ENCODE data around the gene PXDN. TPM values are rescaled to one million over a fixed set of nuclear protein-coding genes. Genes with fewer than 3 reads are reported as not detected.

PXDN gene
- total and polyA plus RNA-seq, 10 of the 15 experiments (the other 5 are each of a cell fraction or from before 2014, with no cell fraction given): 0.12 to 0.69 (median 0.23) TPM; not detected in 5

- H2AFZ ChIP-seq (ENCODE audit: control insufficient read depth, low read depth, low read length): no peak overlapping the region
- no peaks in the 10 kb centered on the region for H3K4me1 ChIP-seq (ENCODE audit: control insufficient read depth, insufficient read depth, low read length)
- POLR2A ChIA-PET: no interaction called here
- SMC1A ChIA-PET (ENCODE audit: uncharacterized antibody, unreplicated experiment): no interaction called here
- CTCF ChIA-PET: no interaction called here
- ATAC-seq (no peak), DNase-seq (ENCODE audit: low read depth, low spot score) (no peak), FAIRE-seq (no peak)
- H4K20me1 ChIP-seq (ENCODE audit: control insufficient read depth, insufficient read depth): no peaks in the 10 kb centered on the region
- no peaks in the 10 kb centered on the region for H3K79me2 ChIP-seq (ENCODE audit: control insufficient read depth, insufficient read depth, low read length)
- BruUV-seq (replicated peaks): no TSS peak
- TF ChIP-seq CBX3 (IDR thresholded peaks at IDR 0.05; ENCODE audit: borderline replicate concordance, low read depth): no peak
- TF ChIP-seq DPF2 (IDR thresholded peaks at IDR 0.05): no peak
- no peak for TF ChIP-seq SREBF2 (IDR thresholded peaks at IDR 0.05; ENCODE audit: low read length)
- no peak for TF ChIP-seq TCF7 (IDR thresholded peaks at IDR 0.05; ENCODE audit: borderline replicate concordance)
- no peak for TF ChIP-seq ASH2L (IDR thresholded peaks at IDR 0.05; ENCODE audit: borderline replicate concordance, low read depth)
- no peak for TF ChIP-seq USF2 (IDR thresholded peaks at IDR 0.05; ENCODE audit: borderline replicate concordance, low read depth, low read length)
- TF ChIP-seq ZNF592 (IDR thresholded peaks at IDR 0.05): no peak
- TF ChIP-seq ZBTB40 (IDR thresholded peaks at IDR 0.05; ENCODE audit: borderline replicate concordance): no peak
- no peak for TF ChIP-seq TARDBP (IDR thresholded peaks at IDR 0.05; ENCODE audit: borderline replicate concordance)
- RAD21 ChIA-PET (ENCODE audit: unreplicated experiment): no interaction called here
- intact Hi-C loops (cut with micrococcal nuclease; ENCODE audit: unreplicated experiment): no loop called here
- no peak overlapping the region for H3K4me2 ChIP-seq (ENCODE audit: control insufficient read depth, insufficient read depth)
- no peak overlapping the region for H3K9ac ChIP-seq (ENCODE audit: control insufficient read depth, insufficient read depth, low read length)
- no peak overlapping the region for H3K4me3 ChIP-seq
- no peak overlapping the region for H3K27ac ChIP-seq (ENCODE audit: control insufficient read depth, insufficient read depth)
- H3K27me3 ChIP-seq (replicated peaks in 1 of 2; ENCODE audit: control insufficient read depth in 2 of 2, insufficient read depth in 2 of 2, low read length in 1 of 2): no peaks in the 10 kb centered on the region
- in situ Hi-C loops (cut with MboI): no loop called here
- H3K9me3 ChIP-seq (replicated peaks; ENCODE audit: control insufficient read depth, insufficient read depth, low read length): no peaks in the 10 kb centered on the region
- 73% methylated on average over 16 of the region's 19 CpGs for WGBS (ENCODE audit: insufficient coverage, insufficient replicate concordance, low lambda C conversion rate, missing lambda C conversion rate)
- no peaks in the 10 kb centered on the region for H3K36me3 ChIP-seq (ENCODE audit: control insufficient read depth in 2 of 2, insufficient read depth in 2 of 2, low read length in 1 of 2)
Measured at GRCh38 chr2:1662606-1663180, 81.6 kb downstream of the PXDN start.

All from GM12878 (cell line).